Endodermal cell (in vitro differentiated cells): ENCODE measurements around the gene ZNF750. TPM values are rescaled to one million over a fixed set of nuclear protein-coding genes. Genes with fewer than 3 reads are reported as not detected.
A peak's percentile ranks its signal among the peaks of the same experiment; 100 is the strongest.

Source experiments
- DNase-seq: peaks from one replicate; pipeline ENCODE4 v3.0.0-alpha.2; 2017
- H3K27ac ChIP-seq: 2 replicates; pipeline ENCODE4 v1.5.1; 2013; ENCODE audit warnings: mild to moderate bottlenecking, low read depth, low read length, moderate library complexity
- H3K27me3 ChIP-seq: 2 replicates; pipeline ENCODE4 v1.6.1; 2013; ENCODE audit warnings: mild to moderate bottlenecking, low read length, moderate library complexity; ENCODE audit not compliant: insufficient read depth, control insufficient read depth, poor library complexity, severe bottlenecking
- H3K36me3 ChIP-seq: 2 replicates; pipeline ENCODE4 v1.7.0; 2013; ENCODE audit warnings: mild to moderate bottlenecking, low read length, moderate library complexity; ENCODE audit not compliant: control insufficient read depth, insufficient read depth
- H3K4me1 ChIP-seq: one replicate; pipeline ENCODE4 v1.7.0; 2013; ENCODE audit warnings: low read length; ENCODE audit not compliant: control insufficient read depth, insufficient read depth
- H3K4me3 ChIP-seq: 2 replicates; pipeline ENCODE4 v1.5.1; 2013; ENCODE audit warnings: mild to moderate bottlenecking, low read length, moderate library complexity
- H3K9ac ChIP-seq: 2 replicates; pipeline ENCODE4 v1.6.1; 2013; ENCODE audit warnings: mild to moderate bottlenecking, low read length, moderate library complexity; ENCODE audit not compliant: poor library complexity, severe bottlenecking; ENCODE audit errors: extremely low read depth
- H3K9me3 ChIP-seq: 2 replicates; pipeline ENCODE4 v1.6.1; 2013; ENCODE audit warnings: mild to moderate bottlenecking, low read length, moderate library complexity; ENCODE audit not compliant: control insufficient read depth
- H3K27ac Mint-ChIP-seq: 2 replicates; pipeline ENCODE4 v1.8.0; 2020; ENCODE audit warnings: mixed read lengths
- H3K27me3 Mint-ChIP-seq: 2 replicates; pipeline ENCODE4 v1.8.0; 2021; ENCODE audit warnings: mild to moderate bottlenecking, mixed read lengths; ENCODE audit not compliant: insufficient read depth
- H3K36me3 Mint-ChIP-seq: 2 replicates; pipeline ENCODE4 v1.8.0; 2020; ENCODE audit warnings: low read depth, mixed read lengths
- H3K4me1 Mint-ChIP-seq: 2 replicates; pipeline ENCODE4 v1.8.0; 2020; ENCODE audit warnings: mixed read lengths
- H3K4me3 Mint-ChIP-seq: 2 replicates; pipeline ENCODE4 v1.8.0; 2020; ENCODE audit warnings: mild to moderate bottlenecking, moderate library complexity, mixed read lengths
- H3K9me3 Mint-ChIP-seq: 2 replicates; pipeline ENCODE4 v1.8.0; 2020; ENCODE audit warnings: mild to moderate bottlenecking, mixed read lengths
- CTCF ChIP-seq: fragments of 200-600 bp; sonication (generic); conservative IDR thresholded peaks from 2 replicates; pipeline ENCODE4 v1.5.0; 2021; ENCODE audit warnings: antibody characterized with exemption, mild to moderate bottlenecking
- whole genome bisulfite sequencing, 2 experiments: methylation state at CpG; one replicate each; pipeline versions ENCODE4 v1.1.5 to v1.1.7; 2013; ENCODE audit warnings: missing lambda C conversion rate in 2 of 2, mixed read lengths in 1 of 2; ENCODE audit not compliant: insufficient coverage in 1 of 2, insufficient read length in 1 of 2; 5-methylcytosine and 5-hydroxymethylcytosine counted together
- total RNA-seq, 2 donors: library from RNA; stranded (reverse); fragmentation: NEBNext Ultra II Directional in 1 of 2; extraction: Animal tissue kit (Norgen Biotek cat#: 25700) in 1 of 2; gene quantifications; 2 replicates in 1 of 2; 3 replicates in 1 of 2; pipeline ENCODE4 v1.2.1, GENCODE V29; 2021

The ZNF750 gene
- total RNA-seq, 2 donors from 2014 or later, result not detected

GRCh38 chr17:82798752-82799151 lies 41.1 kb downstream of the ZNF750 start:
- no peak for TF ChIP-seq CTCF
- H3K4me1 ChIP-seq, result no peaks in the 10 kb centered on the region
- DNase-seq, result no peak
- H3K9me3 Mint-ChIP-seq, result peaks cover 31% of the 10 kb centered on the region
- H3K27me3 Mint-ChIP-seq, result no peaks in the 10 kb centered on the region
- peaks cover 24% of the 10 kb centered on the region for H3K36me3 ChIP-seq
- H3K9me3 ChIP-seq, result no peaks in the 10 kb centered on the region
- no peaks in the 10 kb centered on the region for H3K27me3 ChIP-seq
- H3K4me3 Mint-ChIP-seq, result no peak overlapping the region
- H3K4me3 ChIP-seq, result no peak overlapping the region
- H3K4me1 Mint-ChIP-seq, result no peaks in the 10 kb centered on the region
- H3K9ac ChIP-seq, result no peak overlapping the region
- H3K27ac ChIP-seq, result no peak overlapping the region
- no peak overlapping the region for H3K27ac Mint-ChIP-seq
- 96 to 97% methylated on average over 7 of the region's 7 CpGs for WGBS, 2 experiments
- peaks cover 54% of the 10 kb centered on the region for H3K36me3 Mint-ChIP-seq

- Histone ChIP-seq H3K9me3 (no peaks in the 10 kb centered on the region), H3K9ac (no peak overlapping the region), H3K4me3 (no peak overlapping the region), H3K36me3 (peaks cover 24% of the 10 kb centered on the region), H3K27me3 (no peaks in the 10 kb centered on the region), H3K27ac (no peak overlapping the region), H3K4me1 (no peaks in the 10 kb centered on the region)
- peaks cover 22% of the 10 kb centered on the region for H3K9me3 Mint-ChIP-seq
- H3K36me3 Mint-ChIP-seq, result peaks cover 52% of the 10 kb centered on the region
- no peak for TF ChIP-seq CTCF
- H3K4me1 Mint-ChIP-seq, result no peaks in the 10 kb centered on the region
- no peak for DNase-seq
- no peak overlapping the region for H3K4me3 Mint-ChIP-seq
- H3K27me3 Mint-ChIP-seq, result no peaks in the 10 kb centered on the region
- WGBS, 2 experiments, result 98 to 100% methylated on average over 7 to 9 of the region's 9 CpGs
- H3K27ac Mint-ChIP-seq, result no peak overlapping the region
Observed at GRCh38 chr17:82797061-82797460, 42.8 kb downstream of the ZNF750 start.

- no peak for DNase-seq
- no peak overlapping the region for H3K4me3 ChIP-seq
- Mint-ChIP-seq H3K4me3 (no peak overlapping the region), H3K9me3 (peaks cover 9% of the 10 kb centered on the region), H3K27ac (no peak overlapping the region), H3K27me3 (no peaks in the 10 kb centered on the region), H3K36me3 (peaks cover 47% of the 10 kb centered on the region), H3K4me1 (no peaks in the 10 kb centered on the region)
- H3K9me3 ChIP-seq, result no peaks in the 10 kb centered on the region
- no peak for TF ChIP-seq CTCF
- 92 to 97% methylated on average over 11 to 14 of the region's 14 CpGs for WGBS, 2 experiments
- no peaks in the 10 kb centered on the region for H3K4me1 ChIP-seq
- H3K9ac ChIP-seq, result no peak overlapping the region
- no peaks in the 10 kb centered on the region for H3K27me3 ChIP-seq
- H3K27ac ChIP-seq, result peak overlapping the region; percentile 10
- peaks cover 24% of the 10 kb centered on the region for H3K36me3 ChIP-seq
Observed at GRCh38 chr17:82795615-82796014, 44.2 kb downstream of the ZNF750 start.
